ENCODE results near the gene SLC2A5. TPM values are rescaled to one million over a fixed set of nuclear protein-coding genes. Genes with fewer than 3 reads are reported as not detected.
"Not testable (repeated sequence)": the region's sequence is repeated elsewhere in the genome, so short reads cannot be mapped to it uniquely, and the experiment has no call there.

Gene SLC2A5
- total RNA-seq, 2 experiments from 2014 or later: not detected

GRCh38 chr1:9031484-9032259 lies 37.8 kb downstream of the SLC2A5 start:
- Mint-ChIP-seq H3K27ac (no peak overlapping the region), H3K4me3 (no peak overlapping the region), H3K27me3 (peaks cover 15% of the 10 kb centered on the region), H3K9me3 (ENCODE audit: low read depth) (peaks cover 16% of the 10 kb centered on the region), H3K36me3 (peaks cover 3% of the 10 kb centered on the region), H3K4me1 (no peaks in the 10 kb centered on the region)
- DNase-seq (no peak), ATAC-seq (no peak)
- CTCF ChIA-PET: interaction anchor here (0.6 to 1.6 kb wide), 2 partner anchors 27 to 87 kb away, joined by 4 read pairs; no protein-coding TSS in a partner anchor

GRCh38 chr1:9031077-9031476 lies 38.4 kb downstream of the SLC2A5 start:
- not testable (repeated sequence) for H3K4me3 Mint-ChIP-seq, H3K27ac Mint-ChIP-seq, ATAC-seq, H3K36me3 Mint-ChIP-seq, H3K4me1 Mint-ChIP-seq, DNase-seq
- CTCF ChIA-PET: interaction anchor here (1.6 kb wide), 1 partner anchor 26 kb away, joined by 4 read pairs; no protein-coding TSS in a partner anchor
- Mint-ChIP-seq H3K27me3 (peaks cover 15% of the 10 kb centered on the region), H3K9me3 (ENCODE audit: low read depth) (peaks cover 16% of the 10 kb centered on the region)

GRCh38 chr1:9028921-9029705 lies 40.3 kb downstream of the SLC2A5 start:
- no peak overlapping the region for H3K27ac Mint-ChIP-seq
- CTCF ChIA-PET: interaction anchor here (1.1 kb wide), 1 partner anchor 82 kb away, joined by 3 read pairs; no protein-coding TSS in a partner anchor
- H3K36me3 Mint-ChIP-seq: no peaks in the 10 kb centered on the region
- DNase-seq (no peak), ATAC-seq (no peak)
- H3K9me3 Mint-ChIP-seq (ENCODE audit: low read depth): peaks cover 6% of the 10 kb centered on the region
- no peak overlapping the region for H3K4me3 Mint-ChIP-seq
- H3K4me1 Mint-ChIP-seq: no peaks in the 10 kb centered on the region
- H3K27me3 Mint-ChIP-seq: peaks cover 12% of the 10 kb centered on the region

GRCh38 chr1:9027307-9027706 lies 42.1 kb downstream of the SLC2A5 start:
- DNase-seq (no peak), ATAC-seq (no peak)
- CTCF ChIA-PET: interaction anchor here (0.6 to 0.7 kb wide), 2 partner anchors 10 to 12 kb away, joined by 3 read pairs; no protein-coding TSS in a partner anchor
- H3K4me3 Mint-ChIP-seq: no peak overlapping the region
- peaks cover 12% of the 10 kb centered on the region for H3K27me3 Mint-ChIP-seq
- H3K27ac Mint-ChIP-seq: no peak overlapping the region
- no peaks in the 10 kb centered on the region for H3K4me1 Mint-ChIP-seq
- H3K36me3 Mint-ChIP-seq: no peaks in the 10 kb centered on the region
- peaks cover 4% of the 10 kb centered on the region for H3K9me3 Mint-ChIP-seq (ENCODE audit: low read depth)

GRCh38 chr1:9025449-9025848 lies 44.0 kb downstream of the SLC2A5 start:
- ATAC-seq (no peak), DNase-seq (no peak)
- Mint-ChIP-seq H3K27me3 (peaks cover 14% of the 10 kb centered on the region), H3K4me3 (no peak overlapping the region), H3K27ac (no peak overlapping the region), H3K4me1 (no peaks in the 10 kb centered on the region), H3K9me3 (ENCODE audit: low read depth) (no peaks in the 10 kb centered on the region), H3K36me3 (no peaks in the 10 kb centered on the region)
- CTCF ChIA-PET: interaction anchor here (1.0 to 2.0 kb wide), 2 partner anchors 20 to 117 kb away, joined by 5 to 6 read pairs; no protein-coding TSS in a partner anchor

- no peaks in the 10 kb centered on the region for H3K36me3 Mint-ChIP-seq
- no peak overlapping the region for H3K4me3 Mint-ChIP-seq
- CTCF ChIA-PET: interaction anchor here (2.0 kb wide), 2 partner anchors 20 to 76 kb away, joined by 4 to 5 read pairs; no protein-coding TSS in a partner anchor
- no peak for DNase-seq
- no peaks in the 10 kb centered on the region for H3K9me3 Mint-ChIP-seq (ENCODE audit: low read depth)
- H3K4me1 Mint-ChIP-seq: no peaks in the 10 kb centered on the region
- no peak overlapping the region for H3K27ac Mint-ChIP-seq
- no peak for ATAC-seq
- H3K27me3 Mint-ChIP-seq: peaks cover 13% of the 10 kb centered on the region
Measured at GRCh38 chr1:9024837-9025236, 44.6 kb downstream of the SLC2A5 start.

- Mint-ChIP-seq H3K36me3 (no peaks in the 10 kb centered on the region), H3K9me3 (ENCODE audit: low read depth) (no peaks in the 10 kb centered on the region), H3K27me3 (peaks cover 17% of the 10 kb centered on the region), H3K4me1 (no peaks in the 10 kb centered on the region), H3K4me3 (no peak overlapping the region), H3K27ac (no peak overlapping the region)
- DNase-seq (no peak), ATAC-seq (no peak)
- CTCF ChIA-PET: interaction anchor here (2.0 kb wide), 1 partner anchor 78 kb away, joined by 4 read pairs; no protein-coding TSS in a partner anchor
Measured at GRCh38 chr1:9022773-9023172, 46.7 kb downstream of the SLC2A5 start.

GRCh38 chr1:9022026-9022738 lies 47.3 kb downstream of the SLC2A5 start:
- H3K4me1 Mint-ChIP-seq, H3K4me3 Mint-ChIP-seq: not testable (repeated sequence)
- CTCF ChIA-PET: interaction anchor here (2.4 kb wide), 1 partner anchor 17 kb away, joined by 9 read pairs; no protein-coding TSS in a partner anchor

GRCh38 chr1:9020305-9020704 lies 49.1 kb downstream of the SLC2A5 start:
- H3K27ac Mint-ChIP-seq: no peak overlapping the region
- ATAC-seq: no peak
- CTCF ChIA-PET: interaction anchor here (2.4 kb wide), 1 partner anchor 15 kb away, joined by 9 read pairs; no protein-coding TSS in a partner anchor

More at GRCh38 chr1:9022026-9022738, 47.3 kb downstream of the SLC2A5 start:
- DNase-seq; ATAC-seq; H3K36me3 Mint-ChIP-seq; H3K27ac Mint-ChIP-seq; H3K9me3 Mint-ChIP-seq (ENCODE audit: low read depth): not testable (repeated sequence)
- H3K27me3 Mint-ChIP-seq: peaks cover 16% of the 10 kb centered on the region

GRCh38 chr1:9019896-9020295 lies 49.5 kb downstream of the SLC2A5 start:
- CTCF ChIA-PET: interaction anchor here (1.1 to 2.4 kb wide), 2 partner anchors 10 to 15 kb away, joined by 3 to 9 read pairs; no protein-coding TSS in a partner anchor
- Mint-ChIP-seq H3K27me3 (peaks cover 16% of the 10 kb centered on the region), H3K27ac (no peak overlapping the region), H3K4me1 (no peaks in the 10 kb centered on the region), H3K4me3 (no peak overlapping the region), H3K36me3 (no peaks in the 10 kb centered on the region), H3K9me3 (ENCODE audit: low read depth) (no peaks in the 10 kb centered on the region)
- ATAC-seq: no peak
- no peak for DNase-seq

More at GRCh38 chr1:9020305-9020704, 49.1 kb downstream of the SLC2A5 start:
- no peak for DNase-seq
- Mint-ChIP-seq H3K36me3 (no peaks in the 10 kb centered on the region), H3K27me3 (peaks cover 16% of the 10 kb centered on the region), H3K4me1 (no peaks in the 10 kb centered on the region), H3K4me3 (no peak overlapping the region), H3K9me3 (ENCODE audit: low read depth) (no peaks in the 10 kb centered on the region)

- H3K27me3 Mint-ChIP-seq: peaks cover 17% of the 10 kb centered on the region
- ATAC-seq: no peak
- no peaks in the 10 kb centered on the region for H3K36me3 Mint-ChIP-seq
- CTCF ChIA-PET: interaction anchor here (1.5 kb wide), 1 partner anchor 13 kb away, joined by 7 read pairs; no protein-coding TSS in a partner anchor
- no peak overlapping the region for H3K4me3 Mint-ChIP-seq
- no peak for DNase-seq
- H3K9me3 Mint-ChIP-seq (ENCODE audit: low read depth): no peaks in the 10 kb centered on the region
- no peak overlapping the region for H3K27ac Mint-ChIP-seq
- H3K4me1 Mint-ChIP-seq: no peaks in the 10 kb centered on the region
Measured at GRCh38 chr1:9018333-9018732, 51.1 kb downstream of the SLC2A5 start.

GRCh38 chr1:9016455-9016854 lies 53.0 kb downstream of the SLC2A5 start:
- Mint-ChIP-seq H3K27me3 (peaks cover 25% of the 10 kb centered on the region), H3K27ac (no peak overlapping the region), H3K36me3 (no peaks in the 10 kb centered on the region), H3K4me3 (no peak overlapping the region), H3K4me1 (no peaks in the 10 kb centered on the region), H3K9me3 (ENCODE audit: low read depth) (no peaks in the 10 kb centered on the region)
- no peak for DNase-seq
- ATAC-seq: no peak
- CTCF ChIA-PET: interaction anchor here (2.0 to 3.5 kb wide), 2 partner anchors 9 to 12 kb away, joined by 4 to 30 read pairs; no protein-coding TSS in a partner anchor
